Activated T-cell treated with anti-CD3 and anti-CD28 coated beads, Interleukin-2, amount 50 U/mL, for 1 hour (primary cell): ENCODE data around the gene PCK2.

Experiments
- DNase-seq: peaks from one replicate; pipeline ENCODE4 v3.0.0-alpha.2; 2020

The PCK2 gene

GRCh38 chr14:24141097-24141880 lies 47.2 kb downstream of the PCK2 start, which contains the start of gene EMC9:
TSS of gene EMC9 (minus strand) at chr14:24141591. CDS start at chr14:24141304, 287 bp downstream.
- peak; percentile 98 for DNase-seq

- no peak for DNase-seq
Observed at GRCh38 chr14:24143511-24143910, 49.4 kb downstream of the PCK2 start.

- DNase-seq: no peak
Observed at GRCh38 chr14:24144451-24144850, 50.3 kb downstream of the PCK2 start.

- no peak for DNase-seq
Observed at GRCh38 chr14:24145219-24145618, 51.1 kb downstream of the PCK2 start.

- DNase-seq: no peak
Observed at GRCh38 chr14:24145690-24146452, 51.8 kb downstream of the PCK2 start.

GRCh38 chr14:24146453-24146977 lies 52.4 kb downstream of the PCK2 start, which contains the start of gene PSME2:
TSS of gene PSME2 (minus strand) at chr14:24146610. CDS start at chr14:24146581, 29 bp downstream.
- DNase-seq: peak; percentile 85

GRCh38 chr14:24146978-24147760 lies 53.1 kb downstream of the PCK2 start, which contains the start of gene RNF31:
TSS of gene RNF31 (plus strand) at chr14:24147498. CDS start at chr14:24147699, 201 bp downstream.
- DNase-seq: peak; percentile 94

GRCh38 chr14:24147761-24148428 lies 53.8 kb downstream of the PCK2 start:
- DNase-seq: no peak

- DNase-seq: no peak
Observed at GRCh38 chr14:24149302-24149969, 55.3 kb downstream of the PCK2 start.

GRCh38 chr14:24150061-24150460 lies 56.0 kb downstream of the PCK2 start:
- DNase-seq: no peak

- DNase-seq: no peak
Observed at GRCh38 chr14:24150567-24150966, 56.5 kb downstream of the PCK2 start.

GRCh38 chr14:24150993-24151392 lies 56.9 kb downstream of the PCK2 start:
- DNase-seq: no peak

- DNase-seq: no peak
Observed at GRCh38 chr14:24151404-24152080, 57.4 kb downstream of the PCK2 start.
